ENCODE data around the gene BMERB1. TPM values are rescaled to one million over a fixed set of nuclear protein-coding genes. Genes with fewer than 3 reads are reported as not detected.

Gene BMERB1
- total RNA-seq, 2 experiments from 2014 or later = 0.85 to 0.98 TPM

DNA sequence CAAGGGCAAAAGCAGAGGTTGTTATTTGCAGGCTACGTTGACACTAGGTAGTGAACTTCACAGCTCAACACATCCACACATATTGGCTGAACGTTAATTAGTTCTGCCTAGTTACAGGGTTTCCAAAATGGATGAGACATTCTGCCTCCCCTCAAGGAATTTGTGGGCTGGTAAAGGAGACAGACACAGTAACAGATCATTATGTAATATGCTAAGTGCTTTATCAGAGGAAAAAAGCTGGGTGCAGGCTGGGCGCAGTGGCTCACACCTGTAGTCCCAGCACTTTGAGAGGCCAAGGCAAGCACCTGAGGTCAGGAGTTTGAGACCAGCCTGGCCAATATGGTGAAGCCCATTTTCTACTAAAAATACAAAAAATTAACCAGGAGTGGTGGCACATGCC lies 26.2 kb downstream of the BMERB1 start:
- ATAC-seq (ENCODE audit: poor library complexity) (no peak), DNase-seq (no peak)
- TF ChIP-seq, protein P1, sequence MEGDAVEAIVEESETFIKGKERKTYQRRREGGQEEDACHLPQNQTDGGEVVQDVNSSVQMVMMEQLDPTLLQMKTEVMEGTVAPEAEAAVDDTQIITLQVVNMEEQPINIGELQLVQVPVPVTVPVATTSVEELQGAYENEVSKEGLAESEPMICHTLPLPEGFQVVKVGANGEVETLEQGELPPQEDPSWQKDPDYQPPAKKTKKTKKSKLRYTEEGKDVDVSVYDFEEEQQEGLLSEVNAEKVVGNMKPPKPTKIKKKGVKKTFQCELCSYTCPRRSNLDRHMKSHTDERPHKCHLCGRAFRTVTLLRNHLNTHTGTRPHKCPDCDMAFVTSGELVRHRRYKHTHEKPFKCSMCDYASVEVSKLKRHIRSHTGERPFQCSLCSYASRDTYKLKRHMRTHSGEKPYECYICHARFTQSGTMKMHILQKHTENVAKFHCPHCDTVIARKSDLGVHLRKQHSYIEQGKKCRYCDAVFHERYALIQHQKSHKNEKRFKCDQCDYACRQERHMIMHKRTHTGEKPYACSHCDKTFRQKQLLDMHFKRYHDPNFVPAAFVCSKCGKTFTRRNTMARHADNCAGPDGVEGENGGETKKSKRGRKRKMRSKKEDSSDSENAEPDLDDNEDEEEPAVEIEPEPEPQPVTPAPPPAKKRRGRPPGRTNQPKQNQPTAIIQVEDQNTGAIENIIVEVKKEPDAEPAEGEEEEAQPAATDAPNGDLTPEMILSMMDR (IDR thresholded peaks at IDR 0.05) = no peak
- H3K4me3 Mint-ChIP-seq = no peak overlapping the region
- Histone ChIP-seq H3K4me3 (ENCODE audit: low read length) (no peak overlapping the region), H3K36me3 (ENCODE audit: insufficient read depth, low read length) (no peaks in the 10 kb centered on the region), H3K27ac (ENCODE audit: low read depth in 1 of 2, low read length in 2 of 2) (no peak overlapping the region), H3K4me1 (ENCODE audit: insufficient read depth, low read length) (no peaks in the 10 kb centered on the region), H3K9me3 (ENCODE audit: control insufficient read depth in 1 of 2, insufficient read depth in 1 of 2, low read length in 2 of 2) (no peaks in the 10 kb centered on the region), H3K27me3 (ENCODE audit: control insufficient read depth in 1 of 2, insufficient read depth in 2 of 2, low read length in 2 of 2) (no peaks in the 10 kb centered on the region)
- H3K27me3 Mint-ChIP-seq = peaks cover 25% of the 10 kb centered on the region
- CTCF ChIA-PET = no interaction called here
- no peak overlapping the region for H3K27ac Mint-ChIP-seq
- no peaks in the 10 kb centered on the region for H3K36me3 Mint-ChIP-seq (ENCODE audit: low read depth)
- H3K9me3 Mint-ChIP-seq = no peaks in the 10 kb centered on the region
- intact Hi-C loops (cut with DNase I, micrococcal nuclease) = no loop called here
- POLR2A ChIA-PET = no interaction called here
- no peaks in the 10 kb centered on the region for H3K4me1 Mint-ChIP-seq (ENCODE audit: low read depth)

DNA sequence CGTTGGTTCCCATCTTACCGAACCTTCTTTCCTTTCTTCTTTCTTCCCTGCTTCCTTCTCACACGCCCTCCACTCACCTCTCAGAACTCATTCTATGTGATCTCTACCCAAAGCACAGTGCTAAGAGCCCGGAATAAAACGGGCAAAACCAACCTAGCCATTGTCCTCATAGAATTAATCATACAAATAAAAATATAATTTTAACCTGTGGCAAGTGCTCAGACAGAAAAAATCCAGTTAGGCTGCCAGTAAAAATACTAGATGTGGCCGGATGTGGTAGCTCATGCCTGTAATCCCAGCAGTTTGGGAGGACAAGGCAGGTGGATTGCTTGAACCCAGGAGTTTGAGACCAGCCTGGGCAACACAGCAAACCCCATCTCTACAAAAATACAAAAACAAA lies 27.0 kb downstream of the BMERB1 start:
- no peaks in the 10 kb centered on the region for H3K4me1 ChIP-seq (ENCODE audit: insufficient read depth, low read length)
- H3K36me3 ChIP-seq (ENCODE audit: insufficient read depth, low read length) = no peaks in the 10 kb centered on the region
- H3K36me3 Mint-ChIP-seq (ENCODE audit: low read depth) = no peaks in the 10 kb centered on the region
- DNase-seq = no peak
- no peak for ATAC-seq (ENCODE audit: poor library complexity)
- CTCF ChIA-PET = no interaction called here
- H3K27ac ChIP-seq (ENCODE audit: low read depth in 1 of 2, low read length in 2 of 2) = no peak overlapping the region
- POLR2A ChIA-PET = no interaction called here
- intact Hi-C loops (cut with DNase I, micrococcal nuclease) = no loop called here
- no peaks in the 10 kb centered on the region for H3K4me1 Mint-ChIP-seq (ENCODE audit: low read depth)
- H3K4me3 Mint-ChIP-seq = no peak overlapping the region
- no peaks in the 10 kb centered on the region for H3K9me3 Mint-ChIP-seq
- H3K27me3 ChIP-seq (ENCODE audit: control insufficient read depth in 1 of 2, insufficient read depth in 2 of 2, low read length in 2 of 2) = no peaks in the 10 kb centered on the region
- H3K27ac Mint-ChIP-seq = no peak overlapping the region
- H3K27me3 Mint-ChIP-seq = peaks cover 25% of the 10 kb centered on the region
- no peak overlapping the region for H3K4me3 ChIP-seq (ENCODE audit: low read length)
- TF ChIP-seq, protein P1 (IDR thresholded peaks at IDR 0.05) = no peak
- no peaks in the 10 kb centered on the region for H3K9me3 ChIP-seq (ENCODE audit: control insufficient read depth in 1 of 2, insufficient read depth in 1 of 2, low read length in 2 of 2)

DNA sequence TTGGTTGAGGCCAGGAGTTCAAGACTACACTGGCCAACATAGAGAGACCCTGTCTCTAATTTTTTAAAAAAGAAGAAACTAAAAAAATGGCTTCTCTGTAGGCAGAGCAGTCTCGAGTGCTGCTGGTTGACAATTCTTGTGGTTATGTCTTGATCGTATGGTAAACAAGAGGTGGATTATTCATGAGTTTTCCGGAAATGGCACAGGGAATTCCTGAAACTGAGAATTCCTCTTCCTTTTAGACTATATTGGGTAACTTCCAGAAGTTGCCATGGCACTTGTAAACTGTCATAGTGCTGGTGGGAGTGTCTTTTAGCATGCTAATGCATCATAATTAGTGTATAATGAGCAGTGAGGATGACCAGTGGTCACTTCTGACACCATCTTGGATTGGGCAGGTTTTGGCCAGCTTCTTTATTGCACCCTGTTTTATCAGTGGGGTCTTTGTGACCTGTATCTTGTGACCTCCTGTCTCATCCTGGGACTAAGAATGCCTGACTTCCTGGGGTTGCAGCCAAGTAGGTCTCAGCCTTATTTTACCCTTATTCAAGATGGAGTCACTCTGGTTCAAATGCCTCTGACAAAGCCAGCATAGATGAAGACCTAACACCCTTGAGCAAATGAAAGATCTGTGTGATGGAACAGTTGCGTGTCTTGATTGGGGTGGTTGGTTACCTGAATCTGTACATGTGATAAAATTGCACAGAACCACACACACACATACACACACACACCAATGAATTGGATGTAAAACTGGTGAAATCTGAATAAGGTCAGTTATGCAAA lies 30.2 kb downstream of the BMERB1 start:
- Mint-ChIP-seq H3K4me3 (no peak overlapping the region), H3K9me3 (peaks cover 3% of the 10 kb centered on the region), H3K4me1 (ENCODE audit: low read depth) (no peaks in the 10 kb centered on the region), H3K36me3 (ENCODE audit: low read depth) (no peaks in the 10 kb centered on the region), H3K27ac (no peak overlapping the region), H3K27me3 (peaks cover 6% of the 10 kb centered on the region)
- ATAC-seq (ENCODE audit: poor library complexity) (no peak), DNase-seq (no peak)
- H3K27ac ChIP-seq (ENCODE audit: low read depth in 1 of 2, low read length in 2 of 2) = no peak overlapping the region
- no peaks in the 10 kb centered on the region for H3K9me3 ChIP-seq (ENCODE audit: control insufficient read depth in 1 of 2, insufficient read depth in 1 of 2, low read length in 2 of 2)
- H3K4me1 ChIP-seq (ENCODE audit: insufficient read depth, low read length) = no peaks in the 10 kb centered on the region
- H3K27me3 ChIP-seq (ENCODE audit: control insufficient read depth in 1 of 2, insufficient read depth in 2 of 2, low read length in 2 of 2) = no peaks in the 10 kb centered on the region
- no peak overlapping the region for H3K4me3 ChIP-seq (ENCODE audit: low read length)
- ChIA-PET POLR2A (no interaction called here), CTCF (no interaction called here)
- H3K36me3 ChIP-seq (ENCODE audit: insufficient read depth, low read length) = no peaks in the 10 kb centered on the region
- TF ChIP-seq, protein P1 (IDR thresholded peaks at IDR 0.05) = no peak
- intact Hi-C loops (cut with DNase I, micrococcal nuclease) = no loop called here
